MM.1S (cell line): ENCODE data around the gene ARGLU1.

Experiments
- EZH2 ChIP-seq: fragments of 300-600 bp; sonication (generic); optimal IDR thresholded peaks from 2 replicates; pipeline ENCODE3; 2017; ENCODE audit warnings: low read depth, mild to moderate bottlenecking, antibody characterized with exemption, low read length, mixed read lengths
- TF ChIP-seq, protein P1 (sequence below): fragments of 300-600 bp; sonication (generic); IDR thresholded peaks from 2 replicates; pipeline ENCODE4 v1.5.1; 2016; ENCODE audit warnings: antibody characterized with exemption, low read length, mixed read lengths

DNA sequence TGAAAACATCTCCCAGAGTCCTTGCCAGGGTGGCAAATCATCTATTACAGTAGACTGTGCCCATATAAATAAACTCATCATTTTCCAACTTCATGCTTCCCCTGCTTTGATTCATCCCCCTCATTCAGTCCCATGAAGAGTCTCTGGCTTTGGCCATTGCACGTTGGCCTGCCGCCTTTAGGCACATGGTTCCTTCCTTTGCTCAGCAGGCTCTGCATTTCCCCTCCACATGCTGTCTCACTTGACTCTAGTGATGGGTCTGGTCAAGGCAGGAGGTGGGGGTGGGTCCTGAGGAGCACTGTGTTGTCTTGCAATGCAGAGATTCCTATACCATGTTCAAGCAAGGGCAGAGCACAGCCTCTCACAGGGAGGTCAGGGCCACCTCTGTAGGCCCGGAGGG, 48.8 kb upstream of the ARGLU1 start:
- TF ChIP-seq, protein P1, sequence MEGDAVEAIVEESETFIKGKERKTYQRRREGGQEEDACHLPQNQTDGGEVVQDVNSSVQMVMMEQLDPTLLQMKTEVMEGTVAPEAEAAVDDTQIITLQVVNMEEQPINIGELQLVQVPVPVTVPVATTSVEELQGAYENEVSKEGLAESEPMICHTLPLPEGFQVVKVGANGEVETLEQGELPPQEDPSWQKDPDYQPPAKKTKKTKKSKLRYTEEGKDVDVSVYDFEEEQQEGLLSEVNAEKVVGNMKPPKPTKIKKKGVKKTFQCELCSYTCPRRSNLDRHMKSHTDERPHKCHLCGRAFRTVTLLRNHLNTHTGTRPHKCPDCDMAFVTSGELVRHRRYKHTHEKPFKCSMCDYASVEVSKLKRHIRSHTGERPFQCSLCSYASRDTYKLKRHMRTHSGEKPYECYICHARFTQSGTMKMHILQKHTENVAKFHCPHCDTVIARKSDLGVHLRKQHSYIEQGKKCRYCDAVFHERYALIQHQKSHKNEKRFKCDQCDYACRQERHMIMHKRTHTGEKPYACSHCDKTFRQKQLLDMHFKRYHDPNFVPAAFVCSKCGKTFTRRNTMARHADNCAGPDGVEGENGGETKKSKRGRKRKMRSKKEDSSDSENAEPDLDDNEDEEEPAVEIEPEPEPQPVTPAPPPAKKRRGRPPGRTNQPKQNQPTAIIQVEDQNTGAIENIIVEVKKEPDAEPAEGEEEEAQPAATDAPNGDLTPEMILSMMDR: no peak
- TF ChIP-seq EZH2: no peak
